HepG2 (cell line): ENCODE measurements around the gene LIMA1. TPM values are rescaled to one million over a fixed set of nuclear protein-coding genes. Genes with fewer than 3 reads are reported as not detected.

Source experiments
- AHDC1 ChIP-seq: sonication (generic); formaldehyde crosslinking; IDR thresholded peaks from 2 replicates; pipeline ENCODE4 v1.5.1; 2020; ENCODE audit warnings: mild to moderate bottlenecking, missing genetic modification reagents, borderline replicate concordance
- HOXA3 ChIP-seq: sonication (generic); formaldehyde crosslinking; IDR thresholded peaks from 2 replicates; pipeline ENCODE4 v1.5.0; 2020; ENCODE audit warnings: missing genetic modification reagents
- MED1 ChIP-seq: sonication (generic); formaldehyde crosslinking; IDR thresholded peaks from 2 replicates; pipeline ENCODE4 v1.4.0; 2020; ENCODE audit warnings: missing genetic modification reagents
- PAXIP1 ChIP-seq: sonication (generic); formaldehyde crosslinking; conservative IDR thresholded peaks from 2 replicates; pipeline ENCODE4 v1.4.0; 2020; ENCODE audit warnings: mild to moderate bottlenecking, missing genetic modification reagents, moderate library complexity
- SIX1 ChIP-seq: sonication (generic); formaldehyde crosslinking; IDR thresholded peaks from 2 replicates; pipeline ENCODE4 v1.4.0; 2020; ENCODE audit warnings: missing genetic modification reagents, borderline replicate concordance
- SP2 ChIP-seq: sonication (generic); formaldehyde crosslinking; IDR thresholded peaks from 2 replicates; pipeline ENCODE4 v1.5.1; 2020; ENCODE audit warnings: mild to moderate bottlenecking, missing genetic modification reagents
- TBX3 ChIP-seq: fragments of 450-650 bp; IDR thresholded peaks from 2 replicates; pipeline ENCODE4 v1.6.1; 2017; ENCODE audit warnings: antibody characterized with exemption, mild to moderate bottlenecking, inconsistent platforms, borderline replicate concordance
- ZFX ChIP-seq: sonication (generic); formaldehyde crosslinking; IDR thresholded peaks from 2 replicates; pipeline ENCODE4 v1.4.0; 2020; ENCODE audit warnings: mild to moderate bottlenecking, low read depth, missing genetic modification reagents, moderate library complexity
- ZNF318 ChIP-seq: sonication (generic); formaldehyde crosslinking; IDR thresholded peaks from 2 replicates; pipeline ENCODE4 v1.4.0; 2020; ENCODE audit warnings: mild to moderate bottlenecking, missing genetic modification reagents
- ZNF737 ChIP-seq: sonication (generic); formaldehyde crosslinking; IDR thresholded peaks from 2 replicates; pipeline ENCODE4 v1.5.0; 2020; ENCODE audit warnings: missing genetic modification reagents, mild to moderate bottlenecking, borderline replicate concordance
- ZNF776 ChIP-seq: sonication (generic); formaldehyde crosslinking; IDR thresholded peaks from 2 replicates; pipeline ENCODE4 v1.4.0; 2020; ENCODE audit warnings: mild to moderate bottlenecking, missing genetic modification reagents
- polyA plus RNA-seq, 8 experiments: library from polyadenylated mRNA; depleted of rRNA in 3 of 8; stranded (reverse) in 7 of 8; unstranded in 1 of 8; fragments of >200 nt; fragmentation: Illumina TruSeq in 4 of 8; extraction: Trizol in 4 of 8; gene quantifications; 2 replicates each; pipeline versions ENCODE4 v1.2.1 to v1.2.3, GENCODE V29; 2011 to 2016; ENCODE audit warnings: low read depth in 4 of 8, missing spikeins in 1 of 8, mixed read lengths in 1 of 8; ENCODE audit not compliant: insufficient read depth in 1 of 8
- total RNA-seq, 5 experiments: library from RNA; depleted of rRNA; stranded (reverse); fragments of >200 nt; fragmentation: Illumina TruSeq; extraction: Trizol; gene quantifications; 2 replicates each; pipeline ENCODE4 v1.2.3, GENCODE V29; 2016; ENCODE audit warnings: low read depth in 1 of 5

Gene LIMA1
- total and polyA plus RNA-seq, 2 of the 13 experiments (the other 11 are each of a cell fraction or from before 2014, with no cell fraction given): 13.0 to 19.8 TPM

GRCh38 chr12:50241178-50241577, 42.1 kb downstream of the LIMA1 start (continued):
- no peak for TF ChIP-seq AHDC1 (CRISPR knock-in tag)
- TF ChIP-seq TBX3: peak; percentile 86; the same call in 1 of the 2 replicates
- peak; percentile 48; the same call in 1 of the 2 replicates for TF ChIP-seq SIX1 (CRISPR knock-in tag)
- no peak for TF ChIP-seq ZFX
- TF ChIP-seq ZNF776 (CRISPR knock-in tag): no peak
- no peak for TF ChIP-seq ZNF737 (CRISPR knock-in tag)
- TF ChIP-seq ZNF318 (CRISPR knock-in tag): no peak
- no peak for TF ChIP-seq HOXA3 (CRISPR knock-in tag)
- TF ChIP-seq PAXIP1 (CRISPR knock-in tag): peak; percentile 65
- TF ChIP-seq MED1 (CRISPR knock-in tag): 0 out of 2 replicates have a peak, but pooled peaks have one; percentile 31
- TF ChIP-seq SP2 (CRISPR knock-in tag): no peak
